GM10266 (cell line): ENCODE measurements around the gene FAM78B.

ENCODE experiments used
- DNase-seq: peaks from one replicate; pipeline ENCODE4 v3.0.0; 2012; ENCODE audit errors: extremely low spot score
- TF ChIP-seq, protein P1 (sequence below): IDR thresholded peaks from 2 replicates; pipeline ENCODE4 v1.5.1; 2012; ENCODE audit warnings: mild to moderate bottlenecking, low read depth; ENCODE audit not compliant: control insufficient read depth, insufficient read depth; ENCODE audit errors: missing control alignments

The FAM78B gene

DNA sequence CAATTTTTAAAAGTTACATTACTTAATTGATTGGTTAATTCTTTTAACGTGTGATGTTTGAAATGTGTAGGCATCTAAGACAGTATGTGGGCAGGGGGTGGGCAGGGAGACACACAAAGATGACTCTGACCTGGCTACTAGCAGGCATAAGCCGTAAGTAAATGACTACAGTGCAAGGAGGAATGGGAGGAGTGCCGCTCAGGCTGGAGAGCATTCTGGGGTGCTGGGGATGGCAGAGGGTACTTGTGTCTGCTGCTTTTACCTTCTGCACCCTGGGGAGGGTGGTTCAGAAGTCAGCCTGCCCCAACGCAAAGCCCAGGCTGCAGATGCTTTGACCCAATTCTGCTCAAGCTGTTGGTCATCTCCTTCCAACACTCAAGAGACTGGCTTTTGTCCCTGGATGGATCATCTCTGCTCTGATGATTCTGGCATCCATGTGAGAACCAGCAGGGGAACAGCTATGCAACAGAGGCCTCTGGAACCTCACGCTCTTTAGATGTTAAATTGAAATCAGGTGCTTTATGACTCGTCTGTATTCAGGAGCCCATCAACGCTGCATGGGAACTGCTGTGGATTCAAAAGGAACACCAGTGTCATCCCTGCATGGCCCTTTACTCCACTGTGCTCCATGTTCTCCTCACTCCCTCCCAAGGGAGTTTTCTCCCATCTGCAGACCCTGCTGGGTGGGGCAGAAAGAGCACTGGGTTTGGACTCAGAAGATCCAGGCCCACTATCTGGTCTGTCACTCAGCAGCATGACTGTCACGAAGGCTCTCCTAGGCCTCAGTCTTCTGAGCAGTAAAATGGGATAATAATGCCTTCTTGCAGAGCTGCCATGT lies 78.8 kb downstream of the FAM78B start:
- no peak for DNase-seq
- TF ChIP-seq, protein P1, sequence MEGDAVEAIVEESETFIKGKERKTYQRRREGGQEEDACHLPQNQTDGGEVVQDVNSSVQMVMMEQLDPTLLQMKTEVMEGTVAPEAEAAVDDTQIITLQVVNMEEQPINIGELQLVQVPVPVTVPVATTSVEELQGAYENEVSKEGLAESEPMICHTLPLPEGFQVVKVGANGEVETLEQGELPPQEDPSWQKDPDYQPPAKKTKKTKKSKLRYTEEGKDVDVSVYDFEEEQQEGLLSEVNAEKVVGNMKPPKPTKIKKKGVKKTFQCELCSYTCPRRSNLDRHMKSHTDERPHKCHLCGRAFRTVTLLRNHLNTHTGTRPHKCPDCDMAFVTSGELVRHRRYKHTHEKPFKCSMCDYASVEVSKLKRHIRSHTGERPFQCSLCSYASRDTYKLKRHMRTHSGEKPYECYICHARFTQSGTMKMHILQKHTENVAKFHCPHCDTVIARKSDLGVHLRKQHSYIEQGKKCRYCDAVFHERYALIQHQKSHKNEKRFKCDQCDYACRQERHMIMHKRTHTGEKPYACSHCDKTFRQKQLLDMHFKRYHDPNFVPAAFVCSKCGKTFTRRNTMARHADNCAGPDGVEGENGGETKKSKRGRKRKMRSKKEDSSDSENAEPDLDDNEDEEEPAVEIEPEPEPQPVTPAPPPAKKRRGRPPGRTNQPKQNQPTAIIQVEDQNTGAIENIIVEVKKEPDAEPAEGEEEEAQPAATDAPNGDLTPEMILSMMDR, result no peak

DNA sequence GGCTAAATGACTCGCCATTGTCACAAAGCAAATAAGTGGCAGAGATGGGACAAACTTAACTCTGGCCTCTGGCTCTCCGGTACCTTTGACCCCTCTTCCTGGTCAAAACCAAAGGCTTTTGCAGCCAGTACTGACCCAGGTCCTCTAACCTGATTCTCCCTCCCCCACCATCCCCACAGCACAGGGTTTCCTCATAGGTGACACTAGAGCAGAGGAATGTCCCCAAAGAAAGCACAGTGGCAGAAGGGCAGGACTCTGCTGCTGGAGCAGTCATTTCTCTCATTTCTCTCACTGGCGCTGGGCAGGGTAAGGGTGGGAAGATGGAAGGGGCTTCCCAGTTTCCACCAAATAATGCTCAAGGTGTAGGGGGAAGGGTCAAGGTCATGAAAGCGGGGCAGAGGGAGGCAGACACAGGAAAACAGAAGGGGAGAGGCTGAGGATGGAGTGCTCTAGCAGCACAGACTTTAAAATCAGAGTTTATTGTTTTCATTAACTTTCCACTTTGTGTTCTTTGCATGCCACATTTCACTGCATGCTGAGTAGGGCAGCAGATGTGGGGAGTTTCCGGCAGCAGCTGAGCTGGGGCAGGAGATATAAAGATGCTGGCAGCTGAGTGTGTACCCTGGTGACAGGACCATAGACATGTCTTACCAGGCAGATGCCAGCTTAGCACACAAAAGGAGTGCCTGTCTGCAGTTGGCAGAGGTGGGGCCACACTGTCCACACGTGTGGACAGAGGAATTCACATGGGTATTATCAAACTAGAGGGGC lies 80.5 kb downstream of the FAM78B start:
- TF ChIP-seq, protein P1, result no peak
- no peak for DNase-seq

DNA sequence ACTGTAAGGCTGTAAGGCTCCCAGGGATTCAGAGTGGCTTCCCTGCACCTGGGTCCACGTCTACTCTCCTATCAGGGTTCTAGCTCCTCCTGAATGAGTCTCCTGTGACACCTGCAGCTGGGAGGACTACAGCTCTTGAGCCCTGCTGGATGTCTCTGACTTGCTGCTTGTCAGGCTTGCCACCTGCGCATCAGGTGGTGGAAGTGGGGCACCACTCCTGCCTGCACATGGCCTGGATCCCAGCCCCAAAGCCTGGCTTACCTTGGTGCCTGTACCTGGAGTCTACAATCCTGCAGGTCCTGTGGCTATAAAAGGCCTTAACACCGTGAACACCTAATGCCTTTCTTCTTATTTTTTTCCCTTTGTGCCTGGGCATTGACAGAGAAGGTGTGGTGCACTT lies 82.2 kb downstream of the FAM78B start:
- TF ChIP-seq, protein P1, result no peak
- DNase-seq, result no peak

DNA sequence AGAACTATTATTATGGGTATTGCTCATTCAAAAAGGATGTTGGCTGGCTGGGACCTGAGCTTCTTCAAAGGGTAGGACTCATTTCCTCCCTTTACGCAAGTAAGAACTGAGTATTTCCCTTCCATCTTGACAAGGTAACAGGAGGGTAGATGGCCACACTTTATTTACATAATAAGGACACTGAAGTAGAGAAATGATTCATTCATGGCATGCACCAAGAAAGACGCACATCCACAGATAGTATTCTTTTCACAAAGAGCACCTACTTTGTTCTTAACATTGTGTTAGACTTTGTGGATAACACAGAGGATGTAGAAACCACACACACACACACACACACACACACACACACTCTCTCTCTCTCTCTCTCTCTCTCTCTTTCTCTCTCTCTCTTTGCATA lies 82.9 kb downstream of the FAM78B start:
- DNase-seq, result no peak
- TF ChIP-seq, protein P1, result no peak

GRCh38 chr1:166082601-166083000 lies 84.2 kb downstream of the FAM78B start:
- no peak for DNase-seq
- TF ChIP-seq, protein P1, result no peak

- no peak for DNase-seq
- TF ChIP-seq, protein P1, result no peak
Observed at GRCh38 chr1:166080967-166081870, 85.6 kb downstream of the FAM78B start.
